K562 (cell line): ENCODE data around the gene CD36. TPM values are rescaled to one million over a fixed set of nuclear protein-coding genes. Genes with fewer than 3 reads are reported as not detected.

ENCODE experiments used
- ATAC-seq: fragments of 200-7000 bp; cut with Tn5 transposase; 3 replicates; pipeline ENCODE4 v1.9.1; 2020; ENCODE audit warnings: moderate library complexity
- BruUV-seq: library from RNA; stranded (reverse); fragments of 400-500 nt; replicated peaks from 2 replicates; lab custom pipeline; 2021; lab: Mats Ljungman, UMichigan
- CTCF ChIA-PET: fragments of 300-600 bp; formaldehyde crosslinking; extraction: SDS; loops from one replicate; lab custom pipeline; 2021; ENCODE audit warnings: low intra/inter-chr PET ratio; lab: Yijun Ruan, JAX
- POLR2A ChIA-PET: fragments of 300-600, 350-650 bp; sonication (Branson Sonifier 250); formaldehyde crosslinking; extraction: SDS; loops from one replicate; lab custom pipeline; 2021; ENCODE audit warnings: antibody characterized with exemption, inconsistent platforms; lab: Yijun Ruan, JAX
- DNase-seq, 4 experiments: peaks; one replicate each; pipeline versions ENCODE4 v3.0.0 to v3.0.0-alpha.2; 2011 to 2018; ENCODE audit warnings: low spot score in 3 of 4, mixed read lengths in 3 of 4; ENCODE audit errors: extremely low read depth in 1 of 4
- FAIRE-seq: peaks from 2 replicates; lab custom pipeline; 2011; peaks lifted over from hg19 to GRCh38; lab: Jason Lieb, UNC
- H2AFZ ChIP-seq: 2 replicates; pipeline ENCODE4 v1.6.0; 2011; ENCODE audit warnings: low read depth, low read length, control low read depth, inconsistent platforms
- H3K27ac ChIP-seq: fragments of 200-600 bp; 3 replicates; pipeline ENCODE4 v1.8.0; 2011; ENCODE audit warnings: low read depth, mild to moderate bottlenecking, control low read depth, inconsistent platforms, low read length, moderate library complexity, mixed read lengths; ENCODE audit errors: extremely low read depth
- H3K27me3 ChIP-seq, 2 experiments: fragments of 300-600 bp in 1 of 2; 2 replicates in 1 of 2; 3 replicates in 1 of 2; pipeline versions ENCODE4 v1.6.0 to v1.8.0; 2011; ENCODE audit warnings: inconsistent platforms in 2 of 2, low read length in 2 of 2, mild to moderate bottlenecking in 1 of 2, mixed read lengths in 1 of 2, moderate library complexity in 1 of 2; ENCODE audit not compliant: control insufficient read depth in 2 of 2, insufficient read depth in 2 of 2
- H3K36me3 ChIP-seq: fragments of 300-600 bp; 3 replicates; pipeline ENCODE4 v1.8.0; 2011; ENCODE audit warnings: mild to moderate bottlenecking, low read length, inconsistent platforms; ENCODE audit not compliant: control insufficient read depth, insufficient read depth
- H3K4me1 ChIP-seq, 2 experiments: fragments of 200-600 bp in 1 of 2; replicated peaks in 1 of 2; 2 replicates in 1 of 2; 3 replicates in 1 of 2; pipeline versions ENCODE4 v1.5.1 to v1.8.0; 2011; ENCODE audit warnings: inconsistent platforms in 2 of 2, low read length in 2 of 2, mild to moderate bottlenecking in 1 of 2, mixed read lengths in 1 of 2, moderate library complexity in 1 of 2; ENCODE audit not compliant: control insufficient read depth in 2 of 2, insufficient read depth in 2 of 2
- H3K4me2 ChIP-seq: 2 replicates; pipeline ENCODE4 v1.6.1; 2011; ENCODE audit warnings: low read length, control low read depth, inconsistent platforms, mixed read lengths; ENCODE audit not compliant: insufficient read depth
- H3K4me3 ChIP-seq: fragments of 200-600 bp; sonication (generic), shearing (Covaris generic); 2 replicates; pipeline ENCODE4 v1.5.1; 2016; ENCODE audit warnings: control low read depth, inconsistent platforms
- H3K79me2 ChIP-seq: fragments of 200-600 bp; 3 replicates; pipeline ENCODE4 v1.8.0; 2011; ENCODE audit warnings: low read length, inconsistent platforms; ENCODE audit not compliant: control insufficient read depth, insufficient read depth
- H3K9ac ChIP-seq, 2 experiments: 2 replicates each; pipeline versions ENCODE4 v1.6.0 to v1.6.1; 2011; ENCODE audit warnings: low read depth in 2 of 2, low read length in 2 of 2, control low read depth in 1 of 2, inconsistent platforms in 1 of 2, mild to moderate bottlenecking in 1 of 2, mixed read lengths in 1 of 2; ENCODE audit not compliant: insufficient read depth in 1 of 2
- H3K9me1 ChIP-seq: one replicate; pipeline ENCODE4 v1.6.0; 2011; ENCODE audit warnings: inconsistent platforms, mild to moderate bottlenecking, low read length, moderate library complexity; ENCODE audit not compliant: control insufficient read depth, insufficient read depth
- H3K9me3 ChIP-seq: replicated peaks from 2 replicates; pipeline ENCODE4 v1.5.1; 2011; ENCODE audit warnings: low read depth, low read length, inconsistent platforms; ENCODE audit not compliant: control insufficient read depth, insufficient read depth
- H4K20me1 ChIP-seq: replicated peaks from 2 replicates; pipeline ENCODE4 v1.6.1; 2011; ENCODE audit warnings: low read length, inconsistent platforms, mixed read lengths; ENCODE audit not compliant: control insufficient read depth, insufficient read depth
- ARID2 ChIP-seq: fragments of 450-650 bp; IDR thresholded peaks from 2 replicates; pipeline ENCODE4 v1.6.1; 2017; ENCODE audit warnings: antibody characterized with exemption, mild to moderate bottlenecking
- BCOR ChIP-seq: fragments of 450-650 bp; IDR thresholded peaks from 2 replicates; pipeline ENCODE4 v1.6.1; 2016
- CBX3 ChIP-seq, 2 experiments: IDR thresholded peaks; 1 replicate in 1 of 2; 2 replicates in 1 of 2; pipeline ENCODE4 v1.6.1; 2012; ENCODE audit warnings: inconsistent platforms in 2 of 2, low read length in 2 of 2, borderline replicate concordance in 1 of 2, control low read depth in 1 of 2
- CGGBP1 ChIP-seq: fragments of 250-450 bp; sonication (Bioruptor Pico); IDR thresholded peaks from 2 replicates; pipeline ENCODE4 v1.9.0; 2021; ENCODE audit warnings: mild to moderate bottlenecking
- HOXB6 ChIP-seq: fragments of 250-450 bp; sonication (Bioruptor Pico); IDR thresholded peaks from 2 replicates; pipeline ENCODE4 v1.5.1; 2022; ENCODE audit warnings: mild to moderate bottlenecking, borderline replicate concordance
- RBFOX2 ChIP-seq: fragments of 200-400 bp; formaldehyde crosslinking; IDR thresholded peaks from 2 replicates; pipeline ENCODE4 v1.6.1; 2017; ENCODE audit warnings: low read depth, mild to moderate bottlenecking, low read length, moderate library complexity
- RBM39 ChIP-seq: fragments of 200-400 bp; formaldehyde crosslinking; optimal IDR thresholded peaks from 2 replicates; pipeline ENCODE3; 2018; ENCODE audit warnings: low read depth, low read length
- RCOR1 ChIP-seq, 2 experiments: IDR thresholded peaks; 2 replicates each; pipeline ENCODE4 v1.6.1; 2012; ENCODE audit warnings: low read depth in 2 of 2, low read length in 2 of 2, borderline replicate concordance in 1 of 2, improper control_type of control experiment in 1 of 2
- SNAPC5 ChIP-seq: fragments of 250-450 bp; sonication (Bioruptor Pico); IDR thresholded peaks from 2 replicates; pipeline ENCODE4 v1.8.0; 2021; ENCODE audit warnings: moderate library complexity, mild to moderate bottlenecking, inconsistent platforms
- TEAD4 ChIP-seq, 2 experiments: sonication (generic) in 1 of 2; formaldehyde crosslinking in 1 of 2; IDR thresholded peaks; 2 replicates each; pipeline versions ENCODE4 v1.6.1 to v1.8.0; 2012 to 2022; ENCODE audit warnings: borderline replicate concordance in 1 of 2, inconsistent platforms in 1 of 2, low read length in 1 of 2, mild to moderate bottlenecking in 1 of 2, missing genetic modification reagents in 1 of 2
- ZKSCAN1 ChIP-seq: fragments of 150-350 bp; IDR thresholded peaks from 2 replicates; pipeline ENCODE4 v1.6.1; 2016; ENCODE audit warnings: low read depth, low read length
- ZNF551 ChIP-seq: fragments of 250-450 bp; sonication (Bioruptor Pico); IDR thresholded peaks from 2 replicates; pipeline ENCODE4 v1.5.0; 2021; ENCODE audit warnings: mild to moderate bottlenecking, moderate library complexity
- ZNF778 ChIP-seq: fragments of 450-650 bp; formaldehyde crosslinking; IDR thresholded peaks from 2 replicates; pipeline ENCODE4 v1.4.0; 2020; ENCODE audit warnings: mild to moderate bottlenecking, moderate library complexity
- WGBS: fragments of 100-300 bp; shearing (Covaris generic); methylation state at CpG from one replicate; pipeline ENCODE4 v1.1.6; 2016; ENCODE audit warnings: low coverage, mixed read lengths; ENCODE audit not compliant: insufficient coverage; ENCODE audit errors: missing lambda C conversion rate; 5-methylcytosine and 5-hydroxymethylcytosine counted together
- in situ Hi-C: fragments of 300-500 bp; cut with MboI; formaldehyde crosslinking; loops from 4 replicates; pipeline ENCODE4 v1.15.0; 2018; ENCODE audit warnings: inconsistent platforms, mixed read lengths
- intact Hi-C: fragments of 100-400 bp; cut with micrococcal nuclease; formaldehyde crosslinking; loops from 2 replicates; pipeline ENCODE4 v1.14.2; 2022
- polyA plus RNA-seq, 8 experiments: library from polyadenylated mRNA; depleted of rRNA in 4 of 8; stranded (reverse) in 5 of 8; unstranded in 3 of 8; fragments of >200 nt; fragmentation: Nextera tagmentation in 2 of 8; fragmentation: Illumina TruSeq in 1 of 8; extraction: Ambion mirVana in 2 of 8; extraction: Trizol in 1 of 8; gene quantifications; 2 replicates each; pipeline versions ENCODE4 v1.2.1 to v1.2.3, GENCODE V29; 2011 to 2014; ENCODE audit warnings: inconsistent platforms in 1 of 8, missing spikeins in 1 of 8
- total RNA-seq, 7 experiments: library from RNA; depleted of rRNA in 6 of 7; stranded (reverse); fragments of >200 nt in 6 of 7; fragmentation: Illumina TruSeq in 2 of 7; extraction: Trizol in 2 of 7; gene quantifications; 2 replicates each; pipeline versions ENCODE4 v1.2.1 to v1.2.3, GENCODE V29; 2011 to 2021; ENCODE audit warnings: low replicate concordance in 1 of 7

Gene CD36
- total and polyA plus RNA-seq, 9 of the 15 experiments (the other 6 are each of a cell fraction or from before 2014, with no cell fraction given), result 0.09 to 4.0 (median 0.42) TPM

GRCh38 chr7:80607136-80607535 lies 31.3 kb upstream of the CD36 start:
- Histone ChIP-seq H3K27me3 (no peaks in the 10 kb centered on the region), H3K4me1 (no peaks in the 10 kb centered on the region), H3K4me2 (no peak overlapping the region), H2AFZ (no peak overlapping the region), H3K4me3 (no peak overlapping the region), H3K27ac (no peak overlapping the region), H3K36me3 (no peaks in the 10 kb centered on the region), H3K79me2 (no peaks in the 10 kb centered on the region), H3K9me1 (no peaks in the 10 kb centered on the region), H3K9me3 (no peaks in the 10 kb centered on the region), H3K9ac (no peak overlapping the region), H4K20me1 (no peaks in the 10 kb centered on the region)
- 0% methylated on average over 1 of the region's 1 CpG for WGBS
- no peak for DNase-seq
- no peak for FAIRE-seq
- intact Hi-C loops (no loop called here), in situ Hi-C loops (no loop called here)
- TF ChIP-seq RCOR1 (IDR thresholded peaks at IDR 0.05; ENCODE audit: borderline replicate concordance in 1 of 2, low read depth in 2 of 2, low read length in 2 of 2) (no peak), RBM39 (no peak), HOXB6 (CRISPR knock-in tag) (no peak), ARID2 (no peak), ZNF551 (CRISPR knock-in tag) (no peak), RBFOX2 (no peak), SNAPC5 (CRISPR knock-in tag) (no peak), BCOR (no peak), CGGBP1 (no peak), ZKSCAN1 (no peak), TEAD4 (IDR thresholded peaks at IDR 0.05; ENCODE audit: low read length) (no peak), TEAD4 (CRISPR knock-in tag; IDR thresholded peaks at IDR 0.05; ENCODE audit: borderline replicate concordance) (no peak), ZNF778 (no peak), CBX3 (IDR thresholded peaks at IDR 0.05; ENCODE audit: borderline replicate concordance in 1 of 2, low read length in 2 of 2) (no peak)
- ChIA-PET POLR2A (no interaction called here), CTCF (no interaction called here)
- no peak for ATAC-seq
- no TSS peak for BruUV-seq
